ENCODE results near the gene TEX11.

DNA sequence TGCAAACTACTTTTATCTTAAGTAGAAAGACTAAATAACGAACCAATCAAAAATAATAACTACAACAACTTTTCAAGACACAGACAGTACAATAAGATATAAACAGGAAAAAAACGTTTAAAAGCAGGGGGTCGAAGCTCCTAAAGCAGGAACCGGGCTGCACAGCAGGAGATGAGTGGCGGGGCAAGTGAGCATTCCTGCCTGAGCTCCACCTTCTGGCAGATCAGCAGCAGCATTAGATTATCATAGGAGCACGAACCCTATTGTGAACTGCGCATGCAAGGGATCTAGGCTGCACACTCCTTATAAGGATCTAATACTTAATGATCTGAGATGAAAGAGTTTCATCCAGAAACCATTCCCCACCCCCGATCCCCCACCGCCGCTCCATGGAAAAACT is 146.2 kb downstream of the TEX11 start:
- TF ChIP-seq, protein P1, sequence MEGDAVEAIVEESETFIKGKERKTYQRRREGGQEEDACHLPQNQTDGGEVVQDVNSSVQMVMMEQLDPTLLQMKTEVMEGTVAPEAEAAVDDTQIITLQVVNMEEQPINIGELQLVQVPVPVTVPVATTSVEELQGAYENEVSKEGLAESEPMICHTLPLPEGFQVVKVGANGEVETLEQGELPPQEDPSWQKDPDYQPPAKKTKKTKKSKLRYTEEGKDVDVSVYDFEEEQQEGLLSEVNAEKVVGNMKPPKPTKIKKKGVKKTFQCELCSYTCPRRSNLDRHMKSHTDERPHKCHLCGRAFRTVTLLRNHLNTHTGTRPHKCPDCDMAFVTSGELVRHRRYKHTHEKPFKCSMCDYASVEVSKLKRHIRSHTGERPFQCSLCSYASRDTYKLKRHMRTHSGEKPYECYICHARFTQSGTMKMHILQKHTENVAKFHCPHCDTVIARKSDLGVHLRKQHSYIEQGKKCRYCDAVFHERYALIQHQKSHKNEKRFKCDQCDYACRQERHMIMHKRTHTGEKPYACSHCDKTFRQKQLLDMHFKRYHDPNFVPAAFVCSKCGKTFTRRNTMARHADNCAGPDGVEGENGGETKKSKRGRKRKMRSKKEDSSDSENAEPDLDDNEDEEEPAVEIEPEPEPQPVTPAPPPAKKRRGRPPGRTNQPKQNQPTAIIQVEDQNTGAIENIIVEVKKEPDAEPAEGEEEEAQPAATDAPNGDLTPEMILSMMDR (IDR thresholded peaks at IDR 0.05), result no peak
- TF ChIP-seq POLR2A (IDR thresholded peaks at IDR 0.05), result no peak
